Measurements from ENCODE around the gene USP28.
"Not testable (repeated sequence)": the region's sequence is repeated elsewhere in the genome, so short reads cannot be mapped to it uniquely, and the experiment has no call there.

Gene USP28

DNA sequence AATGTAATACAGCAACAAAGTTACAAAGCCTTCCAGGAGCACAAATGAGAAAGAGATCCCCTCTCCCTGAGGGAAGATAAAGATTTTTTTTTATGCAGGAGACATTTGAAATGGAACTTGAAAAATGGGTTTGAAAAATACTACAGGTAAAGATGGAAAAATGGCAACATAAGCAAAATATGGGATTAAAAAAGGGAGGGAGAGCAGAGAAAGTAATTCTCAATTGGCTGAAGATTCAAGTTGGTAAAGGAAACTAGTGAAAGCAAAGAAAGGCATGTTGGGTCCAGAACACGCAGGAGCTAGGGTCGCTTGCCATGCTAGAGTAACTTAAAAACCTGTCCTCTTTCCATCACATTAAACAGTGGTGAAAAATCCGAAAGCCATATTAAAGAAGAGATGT, 103.4 kb downstream of the USP28 start:
- POLR2A ChIA-PET = no interaction called here
- CTCF ChIA-PET = interaction anchor here (0.9 to 2.6 kb wide), 3 partner anchors 10 to 24 kb away, joined by 3 to 11 read pairs (median 10); no protein-coding TSS in a partner anchor
- TF ChIP-seq, protein P1, sequence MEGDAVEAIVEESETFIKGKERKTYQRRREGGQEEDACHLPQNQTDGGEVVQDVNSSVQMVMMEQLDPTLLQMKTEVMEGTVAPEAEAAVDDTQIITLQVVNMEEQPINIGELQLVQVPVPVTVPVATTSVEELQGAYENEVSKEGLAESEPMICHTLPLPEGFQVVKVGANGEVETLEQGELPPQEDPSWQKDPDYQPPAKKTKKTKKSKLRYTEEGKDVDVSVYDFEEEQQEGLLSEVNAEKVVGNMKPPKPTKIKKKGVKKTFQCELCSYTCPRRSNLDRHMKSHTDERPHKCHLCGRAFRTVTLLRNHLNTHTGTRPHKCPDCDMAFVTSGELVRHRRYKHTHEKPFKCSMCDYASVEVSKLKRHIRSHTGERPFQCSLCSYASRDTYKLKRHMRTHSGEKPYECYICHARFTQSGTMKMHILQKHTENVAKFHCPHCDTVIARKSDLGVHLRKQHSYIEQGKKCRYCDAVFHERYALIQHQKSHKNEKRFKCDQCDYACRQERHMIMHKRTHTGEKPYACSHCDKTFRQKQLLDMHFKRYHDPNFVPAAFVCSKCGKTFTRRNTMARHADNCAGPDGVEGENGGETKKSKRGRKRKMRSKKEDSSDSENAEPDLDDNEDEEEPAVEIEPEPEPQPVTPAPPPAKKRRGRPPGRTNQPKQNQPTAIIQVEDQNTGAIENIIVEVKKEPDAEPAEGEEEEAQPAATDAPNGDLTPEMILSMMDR (IDR thresholded peaks at IDR 0.05; ENCODE audit: insufficient read depth, low read length, missing control alignments) = no peak
- no peak for DNase-seq (ENCODE audit: low read depth, low spot score)
- H3K4me3 ChIP-seq (ENCODE audit: low read depth, low read length) = peak overlapping the region; percentile 38; the same call in 1 of the 2 replicates

DNA sequence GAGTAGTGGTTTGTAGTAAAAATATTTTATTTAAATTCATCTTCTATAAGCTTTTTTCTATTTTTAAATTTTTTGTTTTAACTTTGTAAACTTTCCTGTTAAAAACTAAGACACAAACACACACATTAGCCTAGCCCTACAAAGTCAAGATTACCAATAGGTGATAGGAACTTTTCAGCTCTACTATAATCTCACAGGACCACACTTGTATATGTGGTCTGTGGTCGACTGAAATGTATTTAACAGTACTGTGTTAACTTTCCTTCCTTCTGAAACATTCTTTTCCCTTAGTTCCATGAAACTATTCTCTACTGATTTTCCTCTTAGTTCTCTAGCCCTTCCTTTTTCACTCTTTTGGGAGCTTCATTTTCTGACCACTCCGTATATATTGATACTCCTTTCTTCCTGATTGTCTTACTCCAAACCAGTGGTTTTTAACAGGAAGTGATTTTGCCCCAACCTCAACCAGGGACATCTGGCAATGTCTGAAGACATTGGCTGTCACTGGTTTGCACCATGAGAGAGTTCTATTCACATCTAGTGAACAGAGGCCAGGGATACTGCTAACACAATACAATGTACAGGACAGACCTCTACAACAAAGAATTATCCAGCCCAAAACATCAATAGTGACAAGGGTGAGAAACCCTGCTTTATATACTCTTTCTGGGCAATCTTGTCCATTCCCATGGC, 110.7 kb downstream of the USP28 start:
- H3K4me3 ChIP-seq (ENCODE audit: low read depth, low read length) = no peak overlapping the region
- TF ChIP-seq, protein P1 (IDR thresholded peaks at IDR 0.05; ENCODE audit: insufficient read depth, low read length, missing control alignments) = no peak
- CTCF ChIA-PET = interaction anchor here (1.2 to 1.9 kb wide), 4 partner anchors 9 to 498 kb away, joined by 3 to 11 read pairs (median 4); partner anchors contain the start of gene ZW10
- POLR2A ChIA-PET = no interaction called here
- DNase-seq (ENCODE audit: low read depth, low spot score) = no peak

DNA sequence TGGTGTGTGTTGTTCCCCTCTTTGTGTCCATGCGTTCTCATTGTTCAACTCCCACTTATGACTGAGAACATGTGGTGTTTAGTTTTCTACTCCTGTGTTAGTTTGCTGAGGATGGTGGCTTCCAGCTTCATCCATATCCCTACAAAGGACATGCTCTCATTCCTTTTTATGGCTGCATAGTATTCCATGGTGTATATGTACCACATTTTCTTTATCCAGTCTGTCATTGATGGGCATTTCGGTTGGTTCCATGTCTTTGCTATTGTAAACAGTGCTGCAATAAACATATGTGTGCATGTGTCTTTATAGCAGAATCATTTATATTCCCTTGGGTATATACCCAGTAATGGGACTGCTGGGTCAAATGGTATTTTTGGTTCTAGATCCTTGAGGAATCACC, 112.3 kb downstream of the USP28 start:
- H3K4me3 ChIP-seq (ENCODE audit: low read depth, low read length); DNase-seq (ENCODE audit: low read depth, low spot score); POLR2A ChIA-PET: not testable (repeated sequence)
- CTCF ChIA-PET = interaction anchor here (1.4 kb wide), 1 partner anchor 34 kb away, joined by 4 read pairs; no protein-coding TSS in a partner anchor

DNA sequence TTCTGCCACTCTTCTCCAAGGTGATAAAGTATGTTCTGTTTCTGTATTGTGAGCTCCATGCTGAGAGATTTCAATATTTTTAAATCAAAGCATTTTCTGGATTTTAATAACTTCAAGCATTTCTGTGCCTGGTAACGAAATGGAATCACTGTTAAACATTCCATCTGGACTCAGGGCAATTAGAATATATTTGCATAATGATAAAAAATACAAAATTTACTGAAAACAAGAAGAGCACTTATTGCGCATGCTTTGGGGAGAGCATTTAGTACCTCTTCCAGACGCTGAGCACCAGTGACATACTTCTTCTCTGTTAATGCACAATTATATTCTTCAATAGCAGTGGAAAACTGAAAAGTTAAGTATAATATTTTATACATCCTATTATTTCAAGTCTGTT, 115.1 kb downstream of the USP28 start:
- TF ChIP-seq, protein P1 (IDR thresholded peaks at IDR 0.05; ENCODE audit: insufficient read depth, low read length, missing control alignments) = no peak
- H3K4me3 ChIP-seq (ENCODE audit: low read depth, low read length) = no peak overlapping the region
- no peak for DNase-seq (ENCODE audit: low read depth, low spot score)
- ChIA-PET CTCF (no interaction called here), POLR2A (no interaction called here)

GRCh38 chr11:113752932-113753331, 122.4 kb downstream of the USP28 start:
- POLR2A ChIA-PET = no interaction called here
- CTCF ChIA-PET = interaction anchor here (1.0 to 1.4 kb wide), 3 partner anchors 9 to 220 kb away, joined by 3 to 4 read pairs (median 4); partner anchors contain the start of gene ZW10
- no peak for DNase-seq (ENCODE audit: low read depth, low spot score)
- TF ChIP-seq, protein P1 (IDR thresholded peaks at IDR 0.05; ENCODE audit: insufficient read depth, low read length, missing control alignments) = no peak
- no peak overlapping the region for H3K4me3 ChIP-seq (ENCODE audit: low read depth, low read length)
